H1 (cell line): ENCODE measurements around the gene TFEC. TPM values are rescaled to one million over a fixed set of nuclear protein-coding genes. Genes with fewer than 3 reads are reported as not detected.

ENCODE experiments used
- CTCF ChIA-PET: fragments of 300-600 bp; sonication (Branson Sonifier 250); formaldehyde crosslinking; loops from one replicate; lab custom pipeline; 2021; ENCODE audit not compliant: partially characterized antibody; lab: Charles Lee
- POLR2A ChIA-PET: fragments of 300-600 bp; sonication (Branson Sonifier 250); formaldehyde crosslinking; loops from one replicate; lab custom pipeline; 2021; ENCODE audit warnings: inconsistent platforms; ENCODE audit not compliant: partially characterized antibody; lab: Charles Lee
- DNase-seq, 2 experiments: peaks; one replicate each; pipeline versions ENCODE4 v3.0.0 to v3.0.0-alpha.2; 2010 to 2022; ENCODE audit warnings: low spot score in 2 of 2, low read depth in 1 of 2, mixed read lengths in 1 of 2
- FAIRE-seq: peaks from 2 replicates; lab custom pipeline; 2011; peaks lifted over from hg19 to GRCh38; lab: Jason Lieb, UNC
- H2AFZ ChIP-seq: 2 replicates; pipeline ENCODE4 v1.8.1; 2012; ENCODE audit warnings: low read length, inconsistent platforms
- H2AK5ac ChIP-seq: 2 replicates; pipeline ENCODE4 v1.6.1; 2013; ENCODE audit warnings: low read depth, low read length
- H2BK120ac ChIP-seq: replicated peaks from 2 replicates; pipeline ENCODE3; 2013; ENCODE audit warnings: low read depth, low read length, inconsistent platforms
- H2BK12ac ChIP-seq: 2 replicates; pipeline ENCODE4 v1.6.1; 2013; ENCODE audit warnings: low read depth, low read length
- H2BK15ac ChIP-seq: 2 replicates; pipeline ENCODE4 v1.6.1; 2013; ENCODE audit warnings: low read length
- H2BK20ac ChIP-seq: 2 replicates; pipeline ENCODE4 v1.6.1; 2013; ENCODE audit warnings: low read length
- H2BK5ac ChIP-seq: 2 replicates; pipeline ENCODE4 v1.6.1; 2013; ENCODE audit warnings: low read depth, low read length
- H3K14ac ChIP-seq: 2 replicates; pipeline ENCODE4 v1.6.1; 2013; ENCODE audit warnings: inconsistent platforms; ENCODE audit not compliant: insufficient read length
- H3K18ac ChIP-seq: 2 replicates; pipeline ENCODE4 v1.6.1; 2013; ENCODE audit warnings: low read length; ENCODE audit errors: extremely low read depth
- H3K23ac ChIP-seq: 2 replicates; pipeline ENCODE4 v1.6.1; 2013; ENCODE audit warnings: inconsistent platforms; ENCODE audit not compliant: insufficient read length
- H3K23me2 ChIP-seq: 2 replicates; pipeline ENCODE4 v1.6.1; 2013; ENCODE audit warnings: low read depth, low read length
- H3K27ac ChIP-seq: 2 replicates; pipeline ENCODE4 v1.6.1; 2011; ENCODE audit warnings: low read depth, low read length, inconsistent platforms
- H3K27me3 ChIP-seq, 4 experiments: replicated peaks in 1 of 4; 1 replicate in 1 of 4; 2 replicates in 3 of 4; pipeline versions ENCODE4 v1.6.1 to v1.8.1; 2011 to 2013; ENCODE audit warnings: low read length in 3 of 4, mild to moderate bottlenecking in 3 of 4, inconsistent platforms in 2 of 4, mixed read lengths in 2 of 4, moderate library complexity in 1 of 4; ENCODE audit not compliant: control insufficient read depth in 3 of 4, insufficient read depth in 3 of 4; ENCODE audit errors: extremely low read depth in 1 of 4
- H3K36me3 ChIP-seq, 4 experiments: 2 replicates each; pipeline versions ENCODE4 v1.6.1 to v1.8.1; 2011 to 2013; ENCODE audit warnings: mild to moderate bottlenecking in 4 of 4, low read length in 3 of 4, moderate library complexity in 2 of 4, control low read depth in 1 of 4, inconsistent platforms in 1 of 4; ENCODE audit not compliant: insufficient read depth in 4 of 4, control insufficient read depth in 2 of 4
- H3K4ac ChIP-seq: replicated peaks from 2 replicates; pipeline ENCODE3; 2013; ENCODE audit warnings: low read length, low read depth, mixed read lengths, inconsistent platforms; ENCODE audit not compliant: insufficient read length
- H3K4me1 ChIP-seq, 4 experiments: replicated peaks in 1 of 4; 1 replicate in 1 of 4; 2 replicates in 3 of 4; pipeline versions ENCODE4 v1.6.1 to v1.8.1; 2011 to 2013; ENCODE audit warnings: low read length in 3 of 4, inconsistent platforms in 2 of 4, mixed read lengths in 1 of 4; ENCODE audit not compliant: insufficient read depth in 4 of 4, control insufficient read depth in 3 of 4
- H3K4me2 ChIP-seq, 2 experiments: 2 replicates each; pipeline versions ENCODE4 v1.6.1 to v1.8.1; 2011 to 2013; ENCODE audit warnings: low read depth in 2 of 2, low read length in 2 of 2, control low read depth in 1 of 2, inconsistent platforms in 1 of 2, mild to moderate bottlenecking in 1 of 2; ENCODE audit not compliant: insufficient read depth in 1 of 2
- H3K4me3 ChIP-seq, 4 experiments: fragments of 200-600, 300-600 bp in 1 of 4; sonication (generic), shearing (Covaris generic), sonication (Bioruptor Twin) in 1 of 4; 2 replicates each; pipeline versions ENCODE4 v1.5.1 to v1.8.1; 2011 to 2016; ENCODE audit warnings: low read length in 4 of 4, low read depth in 3 of 4, control low read depth in 2 of 4, inconsistent platforms in 2 of 4, mild to moderate bottlenecking in 2 of 4, mixed read lengths in 1 of 4, moderate library complexity in 1 of 4; ENCODE audit not compliant: insufficient read depth in 2 of 4; ENCODE audit errors: extremely low read depth in 1 of 4
- H3K56ac ChIP-seq: replicated peaks from 2 replicates; pipeline ENCODE3; 2013; ENCODE audit warnings: low read depth, mild to moderate bottlenecking, mixed read lengths, low read length, inconsistent platforms; ENCODE audit not compliant: insufficient read length
- H3K79me1 ChIP-seq: 2 replicates; pipeline ENCODE4 v1.6.1; 2013; ENCODE audit warnings: low read depth, low read length, control low read depth
- H3K79me2 ChIP-seq, 2 experiments: 2 replicates each; pipeline versions ENCODE4 v1.6.1 to v1.8.1; 2012 to 2013; ENCODE audit warnings: low read length in 2 of 2, mild to moderate bottlenecking in 2 of 2, inconsistent platforms in 1 of 2; ENCODE audit not compliant: insufficient read depth in 2 of 2, control insufficient read depth in 1 of 2
- H3K9ac ChIP-seq, 4 experiments: replicated peaks in 1 of 4; 1 replicate in 1 of 4; 2 replicates in 3 of 4; pipeline versions ENCODE4 v1.6.1 to v1.8.1; 2011 to 2013; ENCODE audit warnings: low read depth in 3 of 4, low read length in 3 of 4, control low read depth in 2 of 4, mild to moderate bottlenecking in 2 of 4, moderate library complexity in 2 of 4, inconsistent platforms in 1 of 4; ENCODE audit errors: extremely low read depth in 1 of 4
- H3K9me3 ChIP-seq, 2 experiments: 2 replicates each; pipeline versions ENCODE4 v1.6.1 to v1.8.1; 2012 to 2013; ENCODE audit warnings: mild to moderate bottlenecking in 2 of 2, moderate library complexity in 2 of 2, control low read depth in 1 of 2, inconsistent platforms in 1 of 2, low read depth in 1 of 2, low read length in 1 of 2, mixed read lengths in 1 of 2; ENCODE audit not compliant: insufficient read depth in 2 of 2
- H4K20me1 ChIP-seq, 2 experiments: replicated peaks in 1 of 2; 2 replicates each; pipeline versions ENCODE3 to v1.8.1; 2011 to 2013; ENCODE audit warnings: inconsistent platforms in 2 of 2, low read length in 2 of 2, mild to moderate bottlenecking in 1 of 2; ENCODE audit not compliant: insufficient read depth in 2 of 2, control insufficient read depth in 1 of 2
- H4K5ac ChIP-seq: 2 replicates; pipeline ENCODE4 v1.6.1; 2013; ENCODE audit warnings: low read length, low read depth, mixed read lengths, inconsistent platforms; ENCODE audit not compliant: insufficient read length
- H4K8ac ChIP-seq: 2 replicates; pipeline ENCODE4 v1.8.0; 2013; ENCODE audit warnings: mild to moderate bottlenecking, moderate library complexity, low read length, inconsistent platforms; ENCODE audit not compliant: insufficient read depth; ENCODE audit errors: extremely low read depth
- H4K91ac ChIP-seq: replicated peaks from 2 replicates; pipeline ENCODE3; 2013; ENCODE audit warnings: low read length, mixed read lengths, inconsistent platforms; ENCODE audit not compliant: insufficient read length
- ATF3 ChIP-seq: IDR thresholded peaks from 2 replicates; pipeline ENCODE4 v1.6.1; 2011; ENCODE audit warnings: low read depth, mild to moderate bottlenecking, low read length; ENCODE audit not compliant: insufficient read depth
- FOSL1 ChIP-seq: IDR thresholded peaks from 2 replicates; pipeline ENCODE4 v1.6.1; 2011; ENCODE audit warnings: mild to moderate bottlenecking, low read depth, low read length, moderate library complexity; ENCODE audit not compliant: insufficient read depth
- GTF2F1 ChIP-seq: IDR thresholded peaks from 2 replicates; pipeline ENCODE4 v1.6.1; 2012; ENCODE audit warnings: low read depth, low read length, improper control_type of control experiment, borderline replicate concordance
- HDAC2 ChIP-seq, 2 experiments: fragments of 300-600 bp in 1 of 2; sonication (generic) in 1 of 2; IDR thresholded peaks; 2 replicates each; pipeline ENCODE4 v1.6.1; 2011 to 2012; ENCODE audit warnings: low read depth in 2 of 2, low read length in 2 of 2, mild to moderate bottlenecking in 2 of 2, moderate library complexity in 2 of 2, borderline replicate concordance in 1 of 2, inconsistent platforms in 1 of 2
- HDAC6 ChIP-seq: IDR thresholded peaks from one replicate; pipeline ENCODE4 v1.7.1; 2012; ENCODE audit warnings: low read depth, mild to moderate bottlenecking, inconsistent platforms, low read length, moderate library complexity
- KDM1A ChIP-seq: fragments of 200-600, 300-600 bp; sonication (generic); IDR thresholded peaks from 2 replicates; pipeline ENCODE4 v1.7.1; 2016; ENCODE audit warnings: mild to moderate bottlenecking, low read length, borderline replicate concordance
- KDM4A ChIP-seq: IDR thresholded peaks from one replicate; pipeline ENCODE4 v1.7.1; 2012; ENCODE audit warnings: low read depth, mild to moderate bottlenecking, moderate library complexity, low read length, inconsistent platforms; ENCODE audit not compliant: severe bottlenecking
- MAFK ChIP-seq: IDR thresholded peaks from 2 replicates; pipeline ENCODE4 v1.6.1; 2012; ENCODE audit warnings: low read depth, mild to moderate bottlenecking, improper control_type of control experiment, low read length
- MAX ChIP-seq: IDR thresholded peaks from 2 replicates; pipeline ENCODE4 v1.6.1; 2012; ENCODE audit warnings: inconsistent platforms
- NRF1 ChIP-seq: IDR thresholded peaks from 2 replicates; pipeline ENCODE4 v1.6.1; 2011; ENCODE audit warnings: mild to moderate bottlenecking, low read depth, low read length, improper control_type of control experiment
- POLR2A ChIP-seq, 2 experiments: IDR thresholded peaks; 1 replicate in 1 of 2; 2 replicates in 1 of 2; pipeline ENCODE4 v1.6.1; 2011; ENCODE audit warnings: low read depth in 2 of 2, low read length in 2 of 2, mild to moderate bottlenecking in 2 of 2; ENCODE audit errors: control extremely low read depth in 1 of 2
- RFX5 ChIP-seq: IDR thresholded peaks from 2 replicates; pipeline ENCODE4 v1.6.1; 2011; ENCODE audit warnings: low read depth, low read length, improper control_type of control experiment, borderline replicate concordance
- SIRT6 ChIP-seq: IDR thresholded peaks from one replicate; pipeline ENCODE4 v1.7.1; 2012; ENCODE audit warnings: low read length, inconsistent platforms
- TBP ChIP-seq: IDR thresholded peaks from 2 replicates; pipeline ENCODE4 v1.6.1; 2011; ENCODE audit warnings: low read depth, low read length, improper control_type of control experiment
- TCF12 ChIP-seq: IDR thresholded peaks from 2 replicates; pipeline ENCODE4 v1.6.1; 2011; ENCODE audit warnings: low read depth, mild to moderate bottlenecking, low read length
- WGBS, 2 experiments: shearing (Covaris generic) in 1 of 2; methylation state at CpG; one replicate each; pipeline versions ENCODE4 v1.1.6 to v1.1.7; 2013 to 2015; ENCODE audit warnings: low lambda C conversion rate in 2 of 2, mixed read lengths in 2 of 2, inconsistent platforms in 1 of 2, low coverage in 1 of 2, missing lambda C conversion rate in 1 of 2; ENCODE audit not compliant: insufficient replicate concordance in 2 of 2, insufficient coverage in 1 of 2, insufficient read length in 1 of 2; ENCODE audit errors: extremely low coverage in 1 of 2, missing lambda C conversion rate in 1 of 2; 5-methylcytosine and 5-hydroxymethylcytosine counted together
- polyA plus RNA-seq, 7 experiments: library from polyadenylated mRNA; depleted of rRNA in 3 of 7; stranded (reverse) in 5 of 7; unstranded in 2 of 7; fragments of >200 nt in 5 of 7; fragments of 200-250 nt in 2 of 7; gene quantifications; 1 replicate in 5 of 7; 2 replicates in 1 of 7; 4 replicates in 1 of 7; pipeline versions ENCODE4 v1.2.1 to v1.2.3, GENCODE V29; 2011 to 2013; ENCODE audit warnings: missing spikeins in 2 of 7, mixed read lengths in 2 of 7
- total RNA-seq: library from RNA; stranded (reverse); fragmentation: NEBNext Ultra II Directional; extraction: Animal tissue kit (Norgen Biotek cat#: 25700); gene quantifications from 2 replicates; pipeline ENCODE4 v1.2.1, GENCODE V29; 2021

The TFEC gene
- total and polyA plus RNA-seq, 2 of the 8 experiments (the other 6 are each of a cell fraction or from before 2014, with no cell fraction given) = not detected

GRCh38 chr7:115924411-115924810 is 106.2 kb downstream of the TFEC start:
- H3K27me3 ChIP-seq = no peaks in the 10 kb centered on the region
- no peaks in the 10 kb centered on the region for H4K20me1 ChIP-seq
- DNase-seq = no peak
- no peak overlapping the region for H2AK5ac ChIP-seq
- no peak overlapping the region for H4K8ac ChIP-seq
- H3K4ac ChIP-seq = no peak overlapping the region
- no peaks in the 10 kb centered on the region for H3K9me3 ChIP-seq
- H3K79me1 ChIP-seq = no peaks in the 10 kb centered on the region
- no peak overlapping the region for H2AFZ ChIP-seq
- no peak overlapping the region for H3K9ac ChIP-seq
- no peak overlapping the region for H4K5ac ChIP-seq
- H3K4me2 ChIP-seq = no peak overlapping the region
- no peak overlapping the region for H3K18ac ChIP-seq
- H3K23ac ChIP-seq = no peak overlapping the region
- no peak overlapping the region for H2BK15ac ChIP-seq
- 95% methylated on average over 2 of the region's 2 CpGs; no CpG with 5 or more reads in 1 of the 2 experiments for WGBS, 2 experiments
- H3K79me2 ChIP-seq = no peaks in the 10 kb centered on the region
- no peak overlapping the region for H3K27ac ChIP-seq
- H3K4me3 ChIP-seq = no peak overlapping the region
- H2BK120ac ChIP-seq = no peak overlapping the region
- H4K91ac ChIP-seq = no peak overlapping the region
- no peak overlapping the region for H2BK12ac ChIP-seq
- H3K4me1 ChIP-seq = no peaks in the 10 kb centered on the region
- no peaks in the 10 kb centered on the region for H3K36me3 ChIP-seq
- ChIA-PET CTCF (no interaction called here), POLR2A (no interaction called here)
- no peak overlapping the region for H2BK5ac ChIP-seq
- H3K56ac ChIP-seq = no peak overlapping the region
- H3K14ac ChIP-seq = no peak overlapping the region
- no peak overlapping the region for H2BK20ac ChIP-seq
- H3K23me2 ChIP-seq = no peaks in the 10 kb centered on the region
- no peak for FAIRE-seq
- TF ChIP-seq HDAC6 = no peak
- TF ChIP-seq KDM4A = no peak
- TF ChIP-seq TBP = no peak
- no peak for TF ChIP-seq FOSL1
- no peak for TF ChIP-seq MAX
- TF ChIP-seq POLR2A (IDR thresholded peaks at IDR 0.05; ENCODE audit: control extremely low read depth in 1 of 2, low read depth in 2 of 2, low read length in 2 of 2) = no peak
- no peak for TF ChIP-seq ATF3
- TF ChIP-seq KDM1A = no peak
- no peak for TF ChIP-seq TCF12
- no peak for TF ChIP-seq SIRT6
- no peak for TF ChIP-seq NRF1
- no peak for TF ChIP-seq GTF2F1
- TF ChIP-seq HDAC2 (IDR thresholded peaks at IDR 0.05; ENCODE audit: borderline replicate concordance in 1 of 2, low read depth in 2 of 2, low read length in 2 of 2) = no peak
- TF ChIP-seq MAFK = no peak
- no peak for TF ChIP-seq RFX5
